ENCODE measurements around the gene HELZ2. TPM values are rescaled to one million over a fixed set of nuclear protein-coding genes. Genes with fewer than 3 reads are reported as not detected.

The HELZ2 gene
- total RNA-seq, 1 experiment from 2014 or later, result 27.9 TPM

DNA sequence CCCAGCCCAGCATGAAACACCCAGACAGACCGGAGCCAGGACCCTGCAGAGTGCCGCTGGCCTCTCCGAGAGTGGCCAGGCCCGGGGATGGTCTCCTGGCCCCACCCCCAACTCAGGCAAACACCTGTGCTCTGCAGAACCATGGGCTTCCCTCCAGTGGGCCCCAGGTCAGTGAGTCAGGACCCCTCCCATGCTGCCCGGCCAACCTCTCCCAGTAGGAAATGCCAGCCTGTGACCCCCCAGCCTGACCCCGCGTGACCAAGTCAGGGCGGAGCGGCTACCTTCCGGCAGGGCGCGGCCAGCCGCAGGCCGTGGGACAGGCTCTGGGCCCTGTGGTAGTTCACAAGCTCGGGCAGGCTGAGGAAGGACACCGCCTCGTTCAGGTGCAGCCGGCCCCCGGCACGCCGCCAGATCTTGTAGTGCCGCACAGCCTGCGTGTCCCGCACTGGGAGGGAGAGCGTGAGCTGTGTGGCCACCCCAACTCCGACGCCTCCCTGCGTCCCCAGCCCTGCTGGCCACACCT lies 40.1 kb downstream of the HELZ2 start:
- Histone ChIP-seq H2BK15ac (ENCODE audit: low read depth, low read length) (no peak overlapping the region; the same call in 1 of the 2 replicates), H3K27ac (ENCODE audit: insufficient read length, low read depth, low read length) (no peak overlapping the region)
- H3K4me1 Mint-ChIP-seq, result peaks cover 3 to 8% of the 10 kb centered on the region in 2 experiments; a peak in 3 of 4 replicates

More for the DNA sequence above, 40.1 kb downstream of the HELZ2 start:
- H2AFZ ChIP-seq (ENCODE audit: low read length), result no peak overlapping the region
- no peak overlapping the region for H3K4ac ChIP-seq (ENCODE audit: low read depth, low read length)
- no peaks in the 10 kb centered on the region for H3K36me3 Mint-ChIP-seq (ENCODE audit: insufficient read depth in 1 of 3, low read depth in 3 of 3)
- no peak for TF ChIP-seq CTCF (conservative IDR thresholded peaks at IDR 0.05)
- no peak overlapping the region for H2BK5ac ChIP-seq (ENCODE audit: insufficient read length, low read length)
- H4K5ac ChIP-seq (ENCODE audit: insufficient read length, low read depth, low read length), result no peak overlapping the region
- no peak overlapping the region for H3K23ac ChIP-seq (ENCODE audit: insufficient read length, low read depth, low read length)
- no peak overlapping the region for H3K27ac Mint-ChIP-seq
- H3K56ac ChIP-seq (ENCODE audit: insufficient read length, low read depth, low read length), result no peak overlapping the region
- H4K8ac ChIP-seq (replicated peaks; ENCODE audit: insufficient read length, low read depth, low read length), result no peak overlapping the region
- DNase-seq, result no peak
- H2BK120ac ChIP-seq (ENCODE audit: low read depth, low read length, poor library complexity, severe bottlenecking), result no peak overlapping the region
- no peaks in the 10 kb centered on the region for H3K23me2 ChIP-seq (ENCODE audit: insufficient read length, low read depth, low read length, poor library complexity, severe bottlenecking)
- H3K79me1 ChIP-seq (ENCODE audit: insufficient read depth, low read depth, low read length, poor library complexity, severe bottlenecking), result no peaks in the 10 kb centered on the region
- no peaks in the 10 kb centered on the region for H3K79me2 ChIP-seq (ENCODE audit: insufficient read depth, low read length)
- H4K20me1 ChIP-seq (ENCODE audit: control insufficient read depth, insufficient read depth, insufficient read length), result peaks cover 5% of the 10 kb centered on the region
- H2BK20ac ChIP-seq (ENCODE audit: low read depth, low read length, poor library complexity, severe bottlenecking), result no peak overlapping the region
- no peaks in the 10 kb centered on the region for H3K27me3 Mint-ChIP-seq (ENCODE audit: low read depth)
- H3K27me3 ChIP-seq (ENCODE audit: insufficient read depth, low read length), result no peaks in the 10 kb centered on the region
- H3K9me3 Mint-ChIP-seq, result no peaks in the 10 kb centered on the region
- H2BK12ac ChIP-seq (ENCODE audit: insufficient read length, low read depth, low read length), result no peak overlapping the region
- H3K14ac ChIP-seq (ENCODE audit: insufficient read depth, low read length), result no peak overlapping the region; the same call in 1 of the 2 replicates
- no peak overlapping the region for H3K9ac ChIP-seq (ENCODE audit: extremely low read depth, insufficient read length, low read length)
- H4K91ac ChIP-seq (ENCODE audit: insufficient read length, low read depth, low read length), result no peak overlapping the region
- H3K18ac ChIP-seq (ENCODE audit: insufficient read length, low read depth, low read length), result no peak overlapping the region
- no peak overlapping the region for H3K4me3 Mint-ChIP-seq
- WGBS (ENCODE audit: extremely low coverage, insufficient read length, low lambda C conversion rate), result no CpG with 5 or more reads among the region's 28 CpGs
- no peak overlapping the region for H3T11ph ChIP-seq (ENCODE audit: low read length)
- H3K4me2 ChIP-seq (ENCODE audit: insufficient read depth, insufficient read length, low read length), result no peak overlapping the region
- H3K4me1 ChIP-seq (ENCODE audit: insufficient read depth, low read length), result no peaks in the 10 kb centered on the region
- no peak overlapping the region for H2AK5ac ChIP-seq (ENCODE audit: insufficient read length, low read length)
- H3K9me3 ChIP-seq (ENCODE audit: control insufficient read depth, low read depth, low read length), result no peaks in the 10 kb centered on the region
